Measurements from ENCODE around the gene NABP2.

Gene NABP2

GRCh38 chr12:56236091-56236490, 11.9 kb downstream of the NABP2 start:
- no peak for TF ChIP-seq CTCF (IDR thresholded peaks at IDR 0.05; ENCODE audit: extremely low read depth, missing control alignments)
- DNase-seq (ENCODE audit: low spot score), result no peak

- TF ChIP-seq CTCF (IDR thresholded peaks at IDR 0.05; ENCODE audit: extremely low read depth, missing control alignments), result no peak
- DNase-seq (ENCODE audit: low spot score), result no peak
Observed at GRCh38 chr12:56236985-56237384, 12.8 kb downstream of the NABP2 start.

GRCh38 chr12:56237552-56237951, 13.4 kb downstream of the NABP2 start:
- TF ChIP-seq CTCF (IDR thresholded peaks at IDR 0.05; ENCODE audit: extremely low read depth, missing control alignments), result no peak
- no peak for DNase-seq (ENCODE audit: low spot score)

GRCh38 chr12:56241424-56242303, 17.5 kb downstream of the NABP2 start:
- DNase-seq (ENCODE audit: low spot score), result no peak
- TF ChIP-seq CTCF (IDR thresholded peaks at IDR 0.05; ENCODE audit: extremely low read depth, missing control alignments), result no peak

GRCh38 chr12:56242986-56243385, 18.8 kb downstream of the NABP2 start:
- no peak for DNase-seq (ENCODE audit: low spot score)
- no peak for TF ChIP-seq CTCF (IDR thresholded peaks at IDR 0.05; ENCODE audit: extremely low read depth, missing control alignments)

- TF ChIP-seq CTCF (IDR thresholded peaks at IDR 0.05; ENCODE audit: extremely low read depth, missing control alignments), result no peak
- no peak for DNase-seq (ENCODE audit: low spot score)
Observed at GRCh38 chr12:56243731-56244181, 19.6 kb downstream of the NABP2 start.

- no peak for TF ChIP-seq CTCF (IDR thresholded peaks at IDR 0.05; ENCODE audit: extremely low read depth, missing control alignments)
- DNase-seq (ENCODE audit: low spot score), result no peak
Observed at GRCh38 chr12:56244494-56244893, 20.4 kb downstream of the NABP2 start.

All from GM20000 (cell line).